IMR-90 (cell line): ENCODE results near the gene SEPTIN5. TPM values are rescaled to one million over a fixed set of nuclear protein-coding genes. Genes with fewer than 3 reads are reported as not detected.

Source experiments
- ATAC-seq: fragments of 200-7000 bp; cut with Tn5 transposase; 2 replicates; pipeline ENCODE4 v1.9.1; 2020; ENCODE audit warnings: low read depth, mild to moderate bottlenecking, moderate library complexity
- BruUV-seq: library from RNA; stranded (reverse); fragments of 400-500 nt; replicated peaks from 2 replicates; lab custom pipeline; 2021; lab: Mats Ljungman, UMichigan
- CTCF ChIA-PET: fragments of 300-600 bp; formaldehyde crosslinking; extraction: SDS; loops from one replicate; lab custom pipeline; 2021; ENCODE audit warnings: antibody characterized with exemption; lab: Yijun Ruan, JAX
- POLR2A ChIA-PET: fragments of 300-600 bp; sonication (Branson Sonifier 250); formaldehyde crosslinking; loops from one replicate; lab custom pipeline; 2022; ENCODE audit warnings: antibody characterized with exemption; ENCODE audit not compliant: unreplicated experiment; lab: Charles Lee
- DNase-seq: peaks from one replicate; pipeline ENCODE4 v3.0.0; 2013
- H2AFZ ChIP-seq: replicated peaks from 2 replicates; pipeline ENCODE3; 2013; ENCODE audit warnings: low read length, mild to moderate bottlenecking; ENCODE audit not compliant: poor library complexity
- H2AK5ac ChIP-seq: 2 replicates; pipeline ENCODE4 v1.6.1; 2013; ENCODE audit warnings: low read depth, low read length, inconsistent platforms
- H2AK9ac ChIP-seq: replicated peaks from 2 replicates; pipeline ENCODE3; 2013; ENCODE audit warnings: mild to moderate bottlenecking, low read depth, low read length, moderate library complexity; ENCODE audit not compliant: poor library complexity
- H2BK120ac ChIP-seq: 2 replicates; pipeline ENCODE4 v1.6.1; 2013; ENCODE audit warnings: low read depth, low read length, inconsistent platforms
- H2BK15ac ChIP-seq: 3 replicates; pipeline ENCODE4 v1.6.1; 2013; ENCODE audit warnings: low read depth, low read length, inconsistent platforms
- H2BK20ac ChIP-seq: 2 replicates; pipeline ENCODE4 v1.6.1; 2013; ENCODE audit warnings: low read depth, mild to moderate bottlenecking, inconsistent platforms, low read length, moderate library complexity
- H2BK5ac ChIP-seq: 2 replicates; pipeline ENCODE4 v1.6.1; 2013; ENCODE audit warnings: mild to moderate bottlenecking, low read depth, low read length, inconsistent platforms; ENCODE audit not compliant: poor library complexity, severe bottlenecking
- H3K14ac ChIP-seq: replicated peaks from 2 replicates; pipeline ENCODE4 v1.6.1; 2013; ENCODE audit warnings: low read depth, low read length, inconsistent platforms
- H3K18ac ChIP-seq: 2 replicates; pipeline ENCODE4 v1.6.1; 2013; ENCODE audit warnings: low read depth, low read length, control low read depth
- H3K23ac ChIP-seq: 2 replicates; pipeline ENCODE4 v1.6.1; 2013; ENCODE audit warnings: low read depth, low read length, inconsistent platforms
- H3K27ac ChIP-seq: 2 replicates; pipeline ENCODE4 v1.5.1; 2013; ENCODE audit warnings: mild to moderate bottlenecking, control low read depth, low read length; ENCODE audit not compliant: insufficient read depth
- H3K27me3 ChIP-seq: 2 replicates; pipeline ENCODE4 v1.6.1; 2013; ENCODE audit warnings: low read length; ENCODE audit not compliant: control insufficient read depth, insufficient read depth
- H3K36me3 ChIP-seq: 2 replicates; pipeline ENCODE4 v1.6.1; 2013; ENCODE audit warnings: low read length, mixed read lengths; ENCODE audit not compliant: control insufficient read depth, insufficient read depth
- H3K4ac ChIP-seq: 2 replicates; pipeline ENCODE4 v1.6.1; 2013; ENCODE audit warnings: low read depth, low read length, inconsistent platforms
- H3K4me1 ChIP-seq: 2 replicates; pipeline ENCODE4 v1.6.1; 2013; ENCODE audit warnings: low read length, mixed read lengths; ENCODE audit not compliant: control insufficient read depth, insufficient read depth
- H3K4me2 ChIP-seq: 2 replicates; pipeline ENCODE4 v1.6.1; 2013; ENCODE audit warnings: low read depth, mild to moderate bottlenecking, control low read depth, low read length, moderate library complexity
- H3K4me3 ChIP-seq: 2 replicates; pipeline ENCODE4 v1.5.1; 2013; ENCODE audit warnings: low read depth, mild to moderate bottlenecking, control low read depth, low read length, moderate library complexity; ENCODE audit not compliant: insufficient read depth
- H3K56ac ChIP-seq: 2 replicates; pipeline ENCODE4 v1.6.1; 2013; ENCODE audit warnings: low read length, inconsistent platforms; ENCODE audit not compliant: insufficient read depth; ENCODE audit errors: extremely low read depth
- H3K79me1 ChIP-seq, 2 experiments: 2 replicates each; pipeline ENCODE4 v1.6.1; 2013; ENCODE audit warnings: low read length in 2 of 2, inconsistent platforms in 1 of 2, low read depth in 1 of 2
- H3K9ac ChIP-seq: 2 replicates; pipeline ENCODE4 v1.6.1; 2013; ENCODE audit warnings: low read depth, low read length, control low read depth
- H3K9me1 ChIP-seq: 2 replicates; pipeline ENCODE4 v1.6.1; 2013; ENCODE audit warnings: low read length, inconsistent platforms; ENCODE audit not compliant: insufficient read depth
- H3K9me3 ChIP-seq: 2 replicates; pipeline ENCODE4 v1.6.1; 2013; ENCODE audit warnings: low read length; ENCODE audit not compliant: control insufficient read depth, insufficient read depth
- H4K20me1 ChIP-seq: 2 replicates; pipeline ENCODE4 v1.6.1; 2013; ENCODE audit warnings: low read length, inconsistent platforms; ENCODE audit not compliant: insufficient read depth
- H4K5ac ChIP-seq: 2 replicates; pipeline ENCODE4 v1.6.1; 2013; ENCODE audit warnings: mild to moderate bottlenecking, low read depth, low read length, control low read depth
- H4K8ac ChIP-seq, 2 experiments: 2 replicates each; pipeline ENCODE4 v1.6.1; 2013; ENCODE audit warnings: low read depth in 2 of 2, low read length in 2 of 2, control low read depth in 1 of 2, inconsistent platforms in 1 of 2
- H4K91ac ChIP-seq: 2 replicates; pipeline ENCODE4 v1.6.1; 2013; ENCODE audit warnings: low read depth, low read length, inconsistent platforms; ENCODE audit not compliant: insufficient read depth
- BHLHE40 ChIP-seq: fragments of 150-350 bp; IDR thresholded peaks from 2 replicates; pipeline ENCODE4 v1.6.1; 2016; ENCODE audit warnings: mild to moderate bottlenecking, low read depth, low read length
- CEBPB ChIP-seq: IDR thresholded peaks from 2 replicates; pipeline ENCODE4 v1.6.1; 2012; ENCODE audit warnings: low read depth, low read length, improper control_type of control experiment
- CHD1 ChIP-seq: IDR thresholded peaks from 2 replicates; pipeline ENCODE4 v1.6.1; 2012; ENCODE audit warnings: low read depth, low read length, improper control_type of control experiment
- FOS ChIP-seq: fragments of 150-350 bp; IDR thresholded peaks from 2 replicates; pipeline ENCODE4 v1.6.1; 2016; ENCODE audit warnings: low read depth, low read length
- MAFK ChIP-seq: IDR thresholded peaks from 2 replicates; pipeline ENCODE4 v1.6.1; 2012; ENCODE audit warnings: low read depth, low read length, improper control_type of control experiment
- MAZ ChIP-seq: IDR thresholded peaks from 2 replicates; pipeline ENCODE4 v1.6.1; 2012; ENCODE audit warnings: low read depth, mild to moderate bottlenecking, low read length, improper control_type of control experiment, moderate library complexity, borderline replicate concordance
- MXI1 ChIP-seq: IDR thresholded peaks from 2 replicates; pipeline ENCODE4 v1.6.1; 2012; ENCODE audit warnings: low read depth, mild to moderate bottlenecking, low read length, moderate library complexity, borderline replicate concordance
- NFE2L2 ChIP-seq: fragments of 150-350 bp; IDR thresholded peaks from 2 replicates; pipeline ENCODE4 v1.6.1; 2016; ENCODE audit warnings: low read depth, mild to moderate bottlenecking, low read length
- POLR2A ChIP-seq: IDR thresholded peaks from 2 replicates; pipeline ENCODE4 v1.6.1; 2012; ENCODE audit warnings: mild to moderate bottlenecking, low read depth, low read length
- RAD21 ChIP-seq: IDR thresholded peaks from 2 replicates; pipeline ENCODE4 v1.6.1; 2012; ENCODE audit warnings: low read length, improper control_type of control experiment
- RCOR1 ChIP-seq: IDR thresholded peaks from 2 replicates; pipeline ENCODE4 v1.6.1; 2012; ENCODE audit warnings: mild to moderate bottlenecking, low read length, improper control_type of control experiment; ENCODE audit not compliant: insufficient replicate concordance
- RFX5 ChIP-seq: IDR thresholded peaks from 2 replicates; pipeline ENCODE4 v1.8.0; 2012; ENCODE audit warnings: low read depth, mild to moderate bottlenecking, low read length, moderate library complexity
- SMC3 ChIP-seq: fragments of 150-350 bp; IDR thresholded peaks from 2 replicates; pipeline ENCODE4 v1.6.1; 2016; ENCODE audit warnings: low read depth, mild to moderate bottlenecking, antibody characterized with exemption, low read length, moderate library complexity
- USF2 ChIP-seq: fragments of 150-350 bp; IDR thresholded peaks from 2 replicates; pipeline ENCODE4 v1.6.1; 2017; ENCODE audit warnings: mild to moderate bottlenecking, antibody characterized with exemption, low read length, low read depth
- WGBS, 2 experiments: methylation state at CpG; one replicate each; pipeline versions ENCODE4 v1.1.5 to v1.1.7; 2013; ENCODE audit warnings: missing lambda C conversion rate in 2 of 2; ENCODE audit not compliant: insufficient read length in 1 of 2; ENCODE audit errors: extremely low coverage in 2 of 2; 5-methylcytosine and 5-hydroxymethylcytosine counted together
- dilution Hi-C: fragments of 300-500 bp; cut with HindIII; formaldehyde crosslinking; loops from one replicate; pipeline ENCODE4 v1.14.3; 2018; ENCODE audit warnings: low sequenced_read_pairs; ENCODE audit not compliant: unreplicated experiment
- in situ Hi-C: fragments of 300-500 bp; cut with MboI; formaldehyde crosslinking; loops from 3 replicates; pipeline ENCODE4 v1.14.3; 2019; ENCODE audit warnings: low sequenced_read_pairs, inconsistent platforms, mixed read lengths
- intact Hi-C: fragments of 100-400 bp; cut with micrococcal nuclease; formaldehyde crosslinking; loops from 2 replicates; pipeline ENCODE4 v1.10.0; 2022
- polyA plus RNA-seq, 3 experiments: library from polyadenylated mRNA; depleted of rRNA; stranded (reverse); fragments of >200 nt; gene quantifications; 2 replicates each; pipeline ENCODE4 v1.2.3, GENCODE V29; 2012; ENCODE audit warnings: low replicate concordance in 1 of 3
- total RNA-seq: library from RNA; depleted of rRNA; stranded (reverse); fragments of >200 nt; gene quantifications from 2 replicates; pipeline ENCODE4 v1.2.3, GENCODE V29; 2012
- TF ChIP-seq, protein P1 (sequence below): conservative IDR thresholded peaks from 2 replicates; pipeline ENCODE4 v1.5.1; 2012; ENCODE audit warnings: mild to moderate bottlenecking, low read depth, low read length, improper control_type of control experiment
- TF ChIP-seq, protein P2 (sequence below): fragments of 150-350 bp; IDR thresholded peaks from 2 replicates; pipeline ENCODE4 v1.6.1; 2016; ENCODE audit warnings: low read depth, mild to moderate bottlenecking, low read length, moderate library complexity, borderline replicate concordance

The SEPTIN5 gene
- total and polyA plus RNA-seq, 2 of the 4 experiments (the other 2 are of a cell fraction) = 16.8 to 20.7 TPM

- no peak overlapping the region for H3K4me3 ChIP-seq
- H2BK15ac ChIP-seq = no peak overlapping the region
- ChIA-PET CTCF (no interaction called here), POLR2A (no interaction called here)
- peaks cover 11% of the 10 kb centered on the region for H3K27me3 ChIP-seq
- H3K9me3 ChIP-seq = peaks cover 8% of the 10 kb centered on the region
- H3K56ac ChIP-seq = no peak overlapping the region
- H3K9me1 ChIP-seq = no peaks in the 10 kb centered on the region
- no peaks in the 10 kb centered on the region for H3K79me1 ChIP-seq
- H2AFZ ChIP-seq = no peak overlapping the region
- H2BK120ac ChIP-seq = no peak overlapping the region
- H3K4me2 ChIP-seq = no peak overlapping the region
- H3K4me1 ChIP-seq = peaks cover 2% of the 10 kb centered on the region; the same call in 1 of the 2 replicates
- no peak overlapping the region for H2BK5ac ChIP-seq
- no peak overlapping the region for H3K9ac ChIP-seq
- no peak overlapping the region for H2BK20ac ChIP-seq
- no peak overlapping the region for H3K14ac ChIP-seq
- H3K27ac ChIP-seq = no peak overlapping the region
- H2AK9ac ChIP-seq = no peak overlapping the region
- no peak overlapping the region for H2AK5ac ChIP-seq
- H4K91ac ChIP-seq = no peak overlapping the region
- no peak overlapping the region for H3K23ac ChIP-seq
- no peak for DNase-seq
- intact Hi-C loops = no loop called here
- no peak for ATAC-seq
- dilution Hi-C loops = no loop called here
- no TSS peak for BruUV-seq
- no peak overlapping the region for H3K4ac ChIP-seq
- WGBS, 2 experiments = 80% methylated on average over 1 of the region's 9 CpGs; no CpG with 5 or more reads in 1 of the 2 experiments
- no peak overlapping the region for H4K5ac ChIP-seq
- H3K18ac ChIP-seq = no peak overlapping the region
- no peak for TF ChIP-seq CEBPB
- TF ChIP-seq MAZ = no peak
- TF ChIP-seq MAFK = no peak
- TF ChIP-seq, protein P1, sequence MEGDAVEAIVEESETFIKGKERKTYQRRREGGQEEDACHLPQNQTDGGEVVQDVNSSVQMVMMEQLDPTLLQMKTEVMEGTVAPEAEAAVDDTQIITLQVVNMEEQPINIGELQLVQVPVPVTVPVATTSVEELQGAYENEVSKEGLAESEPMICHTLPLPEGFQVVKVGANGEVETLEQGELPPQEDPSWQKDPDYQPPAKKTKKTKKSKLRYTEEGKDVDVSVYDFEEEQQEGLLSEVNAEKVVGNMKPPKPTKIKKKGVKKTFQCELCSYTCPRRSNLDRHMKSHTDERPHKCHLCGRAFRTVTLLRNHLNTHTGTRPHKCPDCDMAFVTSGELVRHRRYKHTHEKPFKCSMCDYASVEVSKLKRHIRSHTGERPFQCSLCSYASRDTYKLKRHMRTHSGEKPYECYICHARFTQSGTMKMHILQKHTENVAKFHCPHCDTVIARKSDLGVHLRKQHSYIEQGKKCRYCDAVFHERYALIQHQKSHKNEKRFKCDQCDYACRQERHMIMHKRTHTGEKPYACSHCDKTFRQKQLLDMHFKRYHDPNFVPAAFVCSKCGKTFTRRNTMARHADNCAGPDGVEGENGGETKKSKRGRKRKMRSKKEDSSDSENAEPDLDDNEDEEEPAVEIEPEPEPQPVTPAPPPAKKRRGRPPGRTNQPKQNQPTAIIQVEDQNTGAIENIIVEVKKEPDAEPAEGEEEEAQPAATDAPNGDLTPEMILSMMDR = no peak
- TF ChIP-seq RFX5 = no peak
- TF ChIP-seq FOS = no peak
- TF ChIP-seq, protein P2, sequence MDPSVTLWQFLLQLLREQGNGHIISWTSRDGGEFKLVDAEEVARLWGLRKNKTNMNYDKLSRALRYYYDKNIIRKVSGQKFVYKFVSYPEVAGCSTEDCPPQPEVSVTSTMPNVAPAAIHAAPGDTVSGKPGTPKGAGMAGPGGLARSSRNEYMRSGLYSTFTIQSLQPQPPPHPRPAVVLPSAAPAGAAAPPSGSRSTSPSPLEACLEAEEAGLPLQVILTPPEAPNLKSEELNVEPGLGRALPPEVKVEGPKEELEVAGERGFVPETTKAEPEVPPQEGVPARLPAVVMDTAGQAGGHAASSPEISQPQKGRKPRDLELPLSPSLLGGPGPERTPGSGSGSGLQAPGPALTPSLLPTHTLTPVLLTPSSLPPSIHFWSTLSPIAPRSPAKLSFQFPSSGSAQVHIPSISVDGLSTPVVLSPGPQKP = no peak
- TF ChIP-seq POLR2A = no peak
- TF ChIP-seq USF2 = no peak
- no peak for TF ChIP-seq MXI1
- TF ChIP-seq SMC3 = no peak
- no peak for TF ChIP-seq BHLHE40
- no peak for TF ChIP-seq RCOR1
- TF ChIP-seq CHD1 = no peak
- no peak for TF ChIP-seq NFE2L2
- TF ChIP-seq RAD21 = no peak
- H3K36me3 ChIP-seq = no peaks in the 10 kb centered on the region
- in situ Hi-C loops = no loop called here
- H4K20me1 ChIP-seq = no peaks in the 10 kb centered on the region
- no peak overlapping the region for H4K8ac ChIP-seq
These were observed 42.1 kb upstream of the SEPTIN5 start for GRCh38 chr22:19672054-19672776.
